T-cell (primary cell): ENCODE measurements around the gene RDM1. TPM values are rescaled to one million over a fixed set of nuclear protein-coding genes. Genes with fewer than 3 reads are reported as not detected.

ENCODE experiments used
- ATAC-seq, 4 experiments: fragments of 200-7000 bp in 3 of 4; fragments of 150-1000 bp in 1 of 4; cut with Tn5 transposase; replicated peaks in 1 of 4; 1 replicate in 3 of 4; 2 replicates in 1 of 4; pipeline ENCODE4 v1.10.0; 2021; ENCODE audit warnings: moderate library complexity in 3 of 4, mild to moderate bottlenecking in 2 of 4, moderate number of reproducible peaks in 1 of 4
- CTCF ChIA-PET, 2 donors: fragments of 300-600 bp; sonication (Branson Sonifier 250); formaldehyde crosslinking; loops; one replicate each; lab custom pipeline; 2022; ENCODE audit warnings: antibody characterized with exemption in 2 of 2; lab: Charles Lee
- POLR2A ChIA-PET, 2 donors: fragments of 300-600 bp; sonication (Branson Sonifier 250); formaldehyde crosslinking; loops; one replicate each; lab custom pipeline; 2022; ENCODE audit warnings: antibody characterized with exemption in 2 of 2; lab: Charles Lee
- DNase-seq, 35 experiments: peaks; one replicate each; pipeline versions ENCODE4 v3.0.0 to v3.0.0-alpha.2; 2013 to 2023
- H3K27ac ChIP-seq: one replicate; pipeline ENCODE4 v1.5.1; 2013; ENCODE audit warnings: low read length
- H3K27me3 ChIP-seq, 2 experiments: replicated peaks in 1 of 2; 1 replicate in 1 of 2; 2 replicates in 1 of 2; pipeline versions ENCODE4 v1.6.1 to v1.7.0; 2013; ENCODE audit warnings: low read length in 1 of 2, mixed read lengths in 1 of 2; ENCODE audit not compliant: control insufficient read depth in 2 of 2, insufficient read depth in 2 of 2; ENCODE audit errors: extremely low read depth in 1 of 2
- H3K36me3 ChIP-seq, 2 donors: 1 replicate in 1 of 2; 2 replicates in 1 of 2; pipeline versions ENCODE4 v1.6.1 to v1.7.0; 2013; ENCODE audit warnings: low read length in 1 of 2; ENCODE audit not compliant: control insufficient read depth in 2 of 2, insufficient read depth in 1 of 2; ENCODE audit errors: extremely low read depth in 1 of 2
- H3K4me1 ChIP-seq, 2 experiments: 1 replicate in 1 of 2; 2 replicates in 1 of 2; pipeline versions ENCODE4 v1.6.1 to v1.7.0; 2013; ENCODE audit warnings: low read length in 2 of 2, mixed read lengths in 1 of 2; ENCODE audit not compliant: insufficient read depth in 2 of 2, control insufficient read depth in 1 of 2; ENCODE audit errors: extremely low read depth in 1 of 2
- H3K4me3 ChIP-seq, 2 donors: 1 replicate in 1 of 2; 2 replicates in 1 of 2; pipeline versions ENCODE4 v1.5.1 to v1.7.0; 2013; ENCODE audit warnings: mild to moderate bottlenecking in 2 of 2, low read length in 1 of 2, moderate library complexity in 1 of 2; ENCODE audit not compliant: control insufficient read depth in 1 of 2; ENCODE audit errors: extremely low read depth in 1 of 2
- H3K9me3 ChIP-seq: 2 replicates; pipeline ENCODE4 v1.7.0; 2013
- H3K27ac Mint-ChIP-seq, 2 donors: one replicate each; pipeline ENCODE4 v1.8.0; 2020 to 2021; ENCODE audit warnings: mild to moderate bottlenecking in 2 of 2, mixed read lengths in 2 of 2
- H3K27me3 Mint-ChIP-seq, 2 donors: one replicate each; pipeline ENCODE4 v1.8.0; 2021 to 2022; ENCODE audit warnings: mixed read lengths in 2 of 2
- H3K36me3 Mint-ChIP-seq: one replicate; pipeline ENCODE4 v1.8.0; 2021; ENCODE audit warnings: mixed read lengths
- H3K4me1 Mint-ChIP-seq, 3 donors: one replicate each; pipeline ENCODE4 v1.8.0; 2020 to 2022; ENCODE audit warnings: mixed read lengths in 3 of 3, mild to moderate bottlenecking in 1 of 3
- H3K4me3 Mint-ChIP-seq, 3 donors: one replicate each; pipeline ENCODE4 v1.8.0; 2020 to 2022; ENCODE audit warnings: mild to moderate bottlenecking in 3 of 3, mixed read lengths in 3 of 3, moderate library complexity in 3 of 3
- H3K9me3 Mint-ChIP-seq, 3 donors: one replicate each; pipeline ENCODE4 v1.8.0; 2020 to 2022; ENCODE audit warnings: mixed read lengths in 3 of 3
- WGBS: methylation state at CpG from one replicate; pipeline ENCODE4 v1.1.5; 2013; ENCODE audit warnings: missing lambda C conversion rate; ENCODE audit not compliant: insufficient coverage; 5-methylcytosine and 5-hydroxymethylcytosine counted together
- total RNA-seq, 35 experiments: library from RNA in 6 of 35; stranded (reverse) in 6 of 35; fragments of 120-200 nt in 1 of 35; gene quantifications; one replicate each; pipeline versions ENCODE4 v1.2.1 to v1.2.4 and lab custom pipeline; 2013 to 2026

Gene RDM1
- total RNA-seq, 5 donors from 2014 or later (not counting 1 experiment from before 2014, with no cell fraction given): 0.40 to 1.5 (median 0.83) TPM

DNA sequence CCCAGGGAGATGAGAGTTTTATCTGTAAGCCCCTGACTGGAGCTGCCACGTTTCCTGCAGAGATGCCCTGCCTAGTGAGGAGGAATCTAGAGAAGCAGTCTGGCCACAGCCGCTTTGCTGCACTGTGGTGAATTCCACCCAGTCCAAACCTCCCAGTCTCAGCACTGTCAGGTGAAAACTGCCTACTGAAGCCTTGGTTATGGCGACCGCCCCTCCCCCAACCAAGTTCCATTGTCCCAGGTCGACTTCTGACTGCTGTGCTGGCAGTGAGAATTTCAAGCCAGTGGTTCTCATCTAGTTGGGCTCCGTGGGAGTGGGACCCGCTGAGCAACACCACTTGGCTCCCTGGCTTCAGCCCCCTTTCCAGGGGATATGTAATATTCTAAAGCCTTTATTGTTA, 23.1 kb upstream of the RDM1 start:
- ChIA-PET CTCF (no interaction called here), POLR2A (no interaction called here)
- 69% methylated on average over 3 of the region's 7 CpGs for WGBS
- Mint-ChIP-seq H3K27ac (no peak overlapping the region), H3K27me3 (peaks cover 8 to 20% of the 10 kb centered on the region in 2 donors), H3K9me3 (no peaks in the 10 kb centered on the region), H3K4me1 (no peaks in the 10 kb centered on the region), H3K4me3 (no peak overlapping the region), H3K36me3 (no peaks in the 10 kb centered on the region)
- Histone ChIP-seq H3K4me3 (no peak overlapping the region), H3K27me3 (peaks cover 0 to 8% of the 10 kb centered on the region in 2 experiments), H3K36me3 (no peaks in the 10 kb centered on the region), H3K9me3 (no peaks in the 10 kb centered on the region), H3K4me1 (no peaks in the 10 kb centered on the region), H3K27ac (no peak overlapping the region)
- DNase-seq: no peak
- no peak for ATAC-seq

- Mint-ChIP-seq H3K36me3 (no peaks in the 10 kb centered on the region), H3K4me1 (peaks cover 0 to 2% (median 0%) of the 10 kb centered on the region in 3 donors), H3K4me3 (no peak overlapping the region), H3K27me3 (no peaks in the 10 kb centered on the region), H3K27ac (no peak overlapping the region), H3K9me3 (no peaks in the 10 kb centered on the region)
- no peak for DNase-seq
- no peak for ATAC-seq
- WGBS: 90% methylated on average over 2 of the region's 3 CpGs
- Histone ChIP-seq H3K9me3 (no peaks in the 10 kb centered on the region), H3K27me3 (peaks cover 0 to 6% of the 10 kb centered on the region in 2 experiments), H3K27ac (no peak overlapping the region), H3K36me3 (no peaks in the 10 kb centered on the region), H3K4me3 (no peak overlapping the region), H3K4me1 (peaks cover 0 to 10% of the 10 kb centered on the region in 2 experiments)
- POLR2A ChIA-PET: no interaction called here
- CTCF ChIA-PET: interaction anchor here in 1 of 2 donors (0.6 kb wide), 1 partner anchor 927 kb away, joined by 3 read pairs; no protein-coding TSS in a partner anchor
Observed at GRCh38 chr17:35949401-35949800, 18.8 kb upstream of the RDM1 start.

GRCh38 chr17:35948092-35948491, 17.5 kb upstream of the RDM1 start:
- Mint-ChIP-seq H3K9me3 (no peaks in the 10 kb centered on the region), H3K4me3 (no peak overlapping the region), H3K27me3 (peaks cover 0 to 4% of the 10 kb centered on the region in 2 donors), H3K27ac (no peak overlapping the region), H3K36me3 (no peaks in the 10 kb centered on the region), H3K4me1 (peaks cover 0 to 2% (median 0%) of the 10 kb centered on the region in 3 donors)
- Histone ChIP-seq H3K4me1 (peaks cover 0 to 10% of the 10 kb centered on the region in 2 experiments), H3K4me3 (no peak overlapping the region), H3K9me3 (no peaks in the 10 kb centered on the region), H3K27ac (no peak overlapping the region), H3K36me3 (no peaks in the 10 kb centered on the region), H3K27me3 (no peaks in the 10 kb centered on the region)
- DNase-seq (no peak), ATAC-seq (no peak)
- ChIA-PET CTCF (interaction anchor here (0.6 to 0.7 kb wide), 5 partner anchors 10 to 1587 kb away, joined by 3 to 6 read pairs (median 3); no protein-coding TSS in a partner anchor), POLR2A (no interaction called here)
- 96% methylated on average over 5 of the region's 7 CpGs for WGBS

DNA sequence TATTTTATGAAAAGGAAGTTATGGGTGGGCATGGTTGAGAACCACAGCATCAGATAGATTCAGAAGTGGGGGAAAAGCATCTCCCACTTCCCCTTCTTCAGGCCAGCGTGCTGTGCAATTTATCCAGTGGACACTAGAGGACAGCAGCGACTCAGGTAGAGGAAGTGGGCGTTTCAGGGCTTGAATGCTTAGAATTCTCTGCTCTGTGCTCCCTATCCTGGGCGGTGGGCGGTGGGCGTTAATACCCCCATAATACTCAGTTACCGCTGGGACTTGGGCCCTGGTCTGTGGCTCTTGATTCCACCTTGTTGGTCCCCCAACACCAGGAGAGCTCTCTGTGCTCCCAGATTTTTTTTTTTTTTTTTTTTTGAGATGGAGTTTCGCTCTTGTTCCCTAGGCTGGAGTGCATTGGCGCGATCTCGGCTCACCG, 16.6 kb upstream of the RDM1 start:
- Histone ChIP-seq H3K4me3 (no peak overlapping the region), H3K4me1 (peaks cover 0 to 10% of the 10 kb centered on the region in 2 experiments), H3K27ac (no peak overlapping the region), H3K36me3 (no peaks in the 10 kb centered on the region), H3K27me3 (no peaks in the 10 kb centered on the region), H3K9me3 (no peaks in the 10 kb centered on the region)
- ATAC-seq: peak; percentile 73 to 77 (median 76)
- Mint-ChIP-seq H3K9me3 (no peaks in the 10 kb centered on the region), H3K36me3 (no peaks in the 10 kb centered on the region), H3K27me3 (peaks cover 0 to 4% of the 10 kb centered on the region in 2 donors), H3K4me1 (peaks cover 0 to 2% (median 0%) of the 10 kb centered on the region in 3 donors), H3K4me3 (no peak overlapping the region), H3K27ac (no peak overlapping the region)
- ChIA-PET CTCF (interaction anchor here (0.6 to 0.7 kb wide), 5 partner anchors 15 to 1103 kb away, joined by 3 to 9 read pairs (median 4); no protein-coding TSS in a partner anchor), POLR2A (no interaction called here)
- WGBS: 0% methylated on average over 2 of the region's 12 CpGs
- DNase-seq: peak in 33 of 35 experiments; percentile 6 to 67 (median 33)

DNA sequence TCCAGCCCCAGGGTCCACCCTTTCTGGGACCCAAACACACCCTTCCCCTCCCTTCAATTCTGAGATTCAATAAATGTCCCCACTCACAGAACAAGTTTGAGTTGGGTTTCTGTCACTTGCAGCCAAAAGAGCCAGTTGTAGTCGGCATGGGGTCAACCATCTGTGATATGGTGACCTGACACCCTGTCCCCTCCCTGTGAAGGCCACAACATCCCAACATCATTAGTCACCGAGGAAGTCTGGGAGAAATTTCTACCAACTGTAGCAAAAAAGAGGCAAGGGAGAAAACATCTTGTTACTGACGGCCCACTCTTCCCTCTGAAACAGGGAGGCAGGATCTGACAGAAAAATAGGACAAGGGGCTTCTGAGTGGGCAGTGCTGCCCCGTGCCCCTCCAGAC, 13.6 kb upstream of the RDM1 start:
- CTCF ChIA-PET: interaction anchor here in 1 of 2 donors (0.7 kb wide), 1 partner anchor 251 kb away, joined by 3 read pairs; no protein-coding TSS in a partner anchor

DNA sequence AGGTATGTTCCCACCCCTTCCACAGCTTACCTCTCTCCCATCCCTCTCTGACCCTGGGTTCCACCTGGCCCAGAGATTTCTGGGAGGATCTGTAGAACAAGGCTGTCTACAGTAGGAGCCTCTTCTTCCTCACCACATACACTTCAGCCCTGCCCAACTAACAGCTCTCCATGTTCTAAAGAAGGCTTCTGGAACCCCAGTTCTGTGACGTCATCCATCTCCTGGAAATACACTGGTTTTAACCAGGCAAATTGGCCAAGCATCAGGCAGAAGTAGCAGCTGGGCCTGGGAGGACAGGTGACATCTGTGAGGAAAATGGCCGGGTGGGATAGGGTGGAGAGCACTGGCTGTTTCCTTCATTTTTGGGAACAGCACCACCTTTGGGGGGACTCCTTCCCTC, 13.0 kb upstream of the RDM1 start, which contains the start of gene LYZL6:
LYZL6 (minus strand) TSS at position 177 of the 400 bp plus-strand sequence. CDS start 4,357 bp downstream, outside the sequence.
- Histone ChIP-seq H3K9me3 (no peaks in the 10 kb centered on the region), H3K4me3 (no peak within 1 kb of the TSS), H3K27ac (no peak within 1 kb of the TSS), H3K36me3 (no peaks in the 10 kb centered on the region), H3K27me3 (no peaks in the 10 kb centered on the region), H3K4me1 (peaks cover 0 to 10% of the 10 kb centered on the region in 2 experiments)
- DNase-seq (no peak), ATAC-seq (no peak)
- no CpG with 5 or more reads among the region's 2 CpGs for WGBS
- Mint-ChIP-seq H3K27ac (peak within 1 kb of the TSS in 1 of 2 donors; percentile 56), H3K4me1 (peaks cover 0 to 2% (median 0%) of the 10 kb centered on the region in 3 donors), H3K9me3 (no peaks in the 10 kb centered on the region), H3K4me3 (no peak within 1 kb of the TSS), H3K27me3 (peaks cover 0 to 4% of the 10 kb centered on the region in 2 donors), H3K36me3 (no peaks in the 10 kb centered on the region)
- CTCF ChIA-PET: interaction anchor here in 1 of 2 donors (0.7 kb wide), 1 partner anchor 252 kb away, joined by 3 read pairs; no protein-coding TSS in a partner anchor
- POLR2A ChIA-PET: no interaction called here

More for the DNA sequence above, 13.6 kb upstream of the RDM1 start:
- POLR2A ChIA-PET: no interaction called here
- no peaks in the 10 kb centered on the region for H3K9me3 ChIP-seq
- H3K4me3 Mint-ChIP-seq: no peak overlapping the region
- H3K9me3 Mint-ChIP-seq: no peaks in the 10 kb centered on the region
- H3K4me3 ChIP-seq: no peak overlapping the region
- H3K27me3 ChIP-seq: no peaks in the 10 kb centered on the region
- WGBS: 92% methylated on average over 2 of the region's 4 CpGs
- H3K36me3 Mint-ChIP-seq: no peaks in the 10 kb centered on the region
- peaks cover 0 to 4% of the 10 kb centered on the region in 2 donors for H3K27me3 Mint-ChIP-seq
- H3K27ac ChIP-seq: no peak overlapping the region
- DNase-seq (no peak), ATAC-seq (no peak)
- H3K4me1 ChIP-seq: peaks cover 0 to 10% of the 10 kb centered on the region in 2 experiments
- no peak overlapping the region for H3K27ac Mint-ChIP-seq
- no peaks in the 10 kb centered on the region for H3K36me3 ChIP-seq
- H3K4me1 Mint-ChIP-seq: peaks cover 0 to 2% (median 0%) of the 10 kb centered on the region in 3 donors
